ENCODE results near the gene PLCH1. TPM values are rescaled to one million over a fixed set of nuclear protein-coding genes. Genes with fewer than 3 reads are reported as not detected.
A peak's percentile ranks its signal among the peaks of the same experiment; 100 is the strongest.

The PLCH1 gene
- total and polyA plus RNA-seq, 9 of the 15 experiments (the other 6 are each of a cell fraction or from before 2014, with no cell fraction given) = 0.17 to 0.62 (median 0.40) TPM

DNA sequence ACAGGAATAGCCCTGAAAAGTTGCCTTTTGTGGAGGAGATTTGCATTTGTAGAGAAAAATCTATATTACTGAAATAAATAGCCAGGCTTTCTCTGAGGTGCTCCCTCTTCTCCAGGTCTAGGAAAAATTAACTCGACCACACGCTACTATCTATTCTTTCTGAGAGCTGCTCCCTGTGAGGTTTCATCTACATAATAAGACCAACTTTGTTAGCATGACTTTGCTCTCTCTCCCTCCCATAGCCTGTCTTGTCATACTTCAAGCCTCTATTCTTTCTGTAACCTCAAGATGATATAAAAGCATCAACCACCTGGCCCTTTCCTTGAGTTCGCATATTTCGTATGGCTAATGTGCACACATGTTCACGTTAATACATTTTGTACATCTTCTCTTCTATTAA is 375.6 kb downstream of the PLCH1 start:
- Histone ChIP-seq H3K4me2 (ENCODE audit: insufficient read depth, low read length) (no peak overlapping the region), H3K9me3 (replicated peaks; ENCODE audit: control insufficient read depth, insufficient read depth, low read depth, low read length) (peaks cover 4% of the 10 kb centered on the region; the same call in 1 of the 2 replicates), H4K20me1 (replicated peaks; ENCODE audit: control insufficient read depth, insufficient read depth, low read length) (no peaks in the 10 kb centered on the region), H3K79me2 (ENCODE audit: control insufficient read depth, insufficient read depth, low read length) (no peaks in the 10 kb centered on the region), H3K27me3 (ENCODE audit: control insufficient read depth in 2 of 2, insufficient read depth in 2 of 2, low read length in 2 of 2) (no peaks in the 10 kb centered on the region), H3K4me3 (no peak overlapping the region), H3K27ac (ENCODE audit: extremely low read depth, low read depth, low read length) (no peak overlapping the region), H3K36me3 (ENCODE audit: control insufficient read depth, insufficient read depth, low read length) (no peaks in the 10 kb centered on the region), H2AFZ (ENCODE audit: low read depth, low read length) (no peak overlapping the region), H3K4me1 (replicated peaks in 1 of 2; ENCODE audit: control insufficient read depth in 2 of 2, insufficient read depth in 2 of 2, low read length in 2 of 2) (peaks cover 0 to 12% of the 10 kb centered on the region in 2 experiments; a peak in 3 of 5 replicates), H3K9me1 (ENCODE audit: control insufficient read depth, insufficient read depth, low read length) (no peaks in the 10 kb centered on the region), H3K9ac (ENCODE audit: insufficient read depth in 1 of 2, low read depth in 2 of 2, low read length in 2 of 2) (no peak overlapping the region)
- ATAC-seq = peak; percentile 19; the same call in 1 of the 3 replicates
- no peak for DNase-seq (ENCODE audit: extremely low read depth in 1 of 4, low spot score in 3 of 4)
- FAIRE-seq = no peak
- intact Hi-C loops (cut with micrococcal nuclease) (no loop called here), in situ Hi-C loops (cut with MboI) (loop anchor here (25.0 kb wide), 1 partner anchor 493 kb away; the partner anchor contains the start of genes GMPS and SLC33A1)
- ChIA-PET POLR2A (no interaction called here), CTCF (ENCODE audit: low intra/inter-chr PET ratio) (no interaction called here)
- TF ChIP-seq ZNF197 (CRISPR knock-in tag; IDR thresholded peaks at IDR 0.05; ENCODE audit: low read depth) (no peak), SP1 (CRISPR knock-in tag; IDR thresholded peaks at IDR 0.05) (no peak), MITF (IDR thresholded peaks at IDR 0.05) (no peak), CBX3 (IDR thresholded peaks at IDR 0.05; ENCODE audit: borderline replicate concordance in 1 of 2, low read length in 2 of 2) (no peak), ZFP36 (IDR thresholded peaks at IDR 0.05; ENCODE audit: low read depth, low read length, partially characterized antibody) (no peak), DEAF1 (CRISPR knock-in tag; IDR thresholded peaks at IDR 0.05) (no peak)
- TF ChIP-seq, protein P1, sequence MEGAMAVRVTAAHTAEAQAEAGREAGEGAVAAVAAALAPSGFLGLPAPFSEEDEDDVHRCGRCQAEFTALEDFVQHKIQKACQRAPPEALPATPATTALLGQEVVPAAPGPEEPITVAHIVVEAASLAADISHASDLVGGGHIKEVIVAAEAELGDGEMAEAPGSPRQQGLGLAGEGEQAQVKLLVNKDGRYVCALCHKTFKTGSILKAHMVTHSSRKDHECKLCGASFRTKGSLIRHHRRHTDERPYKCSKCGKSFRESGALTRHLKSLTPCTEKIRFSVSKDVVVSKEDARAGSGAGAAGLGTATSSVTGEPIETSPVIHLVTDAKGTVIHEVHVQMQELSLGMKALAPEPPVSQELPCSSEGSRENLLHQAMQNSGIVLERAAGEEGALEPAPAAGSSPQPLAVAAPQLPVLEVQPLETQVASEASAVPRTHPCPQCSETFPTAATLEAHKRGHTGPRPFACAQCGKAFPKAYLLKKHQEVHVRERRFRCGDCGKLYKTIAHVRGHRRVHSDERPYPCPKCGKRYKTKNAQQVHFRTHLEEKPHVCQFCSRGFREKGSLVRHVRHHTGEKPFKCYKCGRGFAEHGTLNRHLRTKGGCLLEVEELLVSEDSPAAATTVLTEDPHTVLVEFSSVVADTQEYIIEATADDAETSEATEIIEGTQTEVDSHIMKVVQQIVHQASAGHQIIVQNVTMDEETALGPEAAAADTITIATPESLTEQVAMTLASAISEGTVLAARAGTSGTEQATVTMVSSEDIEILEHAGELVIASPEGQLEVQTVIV (CRISPR knock-in tag; IDR thresholded peaks at IDR 0.05; ENCODE audit: borderline replicate concordance) = no peak
- TF ChIP-seq, protein P2, sequence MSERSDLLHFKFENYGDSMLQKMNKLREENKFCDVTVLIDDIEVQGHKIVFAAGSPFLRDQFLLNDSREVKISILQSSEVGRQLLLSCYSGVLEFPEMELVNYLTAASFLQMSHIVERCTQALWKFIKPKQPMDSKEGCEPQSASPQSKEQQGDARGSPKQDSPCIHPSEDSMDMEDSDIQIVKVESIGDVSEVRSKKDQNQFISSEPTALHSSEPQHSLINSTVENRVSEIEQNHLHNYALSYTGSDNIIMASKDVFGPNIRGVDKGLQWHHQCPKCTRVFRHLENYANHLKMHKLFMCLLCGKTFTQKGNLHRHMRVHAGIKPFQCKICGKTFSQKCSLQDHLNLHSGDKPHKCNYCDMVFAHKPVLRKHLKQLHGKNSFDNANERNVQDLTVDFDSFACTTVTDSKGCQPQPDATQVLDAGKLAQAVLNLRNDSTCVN (CRISPR knock-in tag; IDR thresholded peaks at IDR 0.05) = no peak
- 45% methylated on average over 5 of the region's 5 CpGs for WGBS (ENCODE audit: insufficient coverage, low coverage, missing lambda C conversion rate)
- no TSS peak for BruUV-seq (replicated peaks)

All from K562 (cell line).